NT2/D1 (cell line): ENCODE data around the gene RASGRP1.

ENCODE experiments used
- DNase-seq: peaks from one replicate; pipeline ENCODE4 v3.0.0-alpha.2; 2011; ENCODE audit warnings: low read depth, low spot score
- H3K27me3 ChIP-seq: 2 replicates; pipeline ENCODE4 v1.6.0; 2011; ENCODE audit warnings: mild to moderate bottlenecking; ENCODE audit not compliant: insufficient read length, insufficient read depth
- H3K36me3 ChIP-seq: 2 replicates; pipeline ENCODE4 v1.6.1; 2011; ENCODE audit warnings: mild to moderate bottlenecking, low read length, mixed read lengths; ENCODE audit not compliant: insufficient read depth, insufficient read length
- H3K4me1 ChIP-seq: 2 replicates; pipeline ENCODE4 v1.5.1; 2011; ENCODE audit not compliant: insufficient read depth, insufficient read length
- H3K4me3 ChIP-seq: 2 replicates; pipeline ENCODE4 v1.5.1; 2011; ENCODE audit warnings: low read depth; ENCODE audit not compliant: insufficient read length
- H3K9ac ChIP-seq: 2 replicates; pipeline ENCODE4 v1.6.0; 2011; ENCODE audit warnings: low read depth; ENCODE audit not compliant: insufficient read length
- H3K9me3 ChIP-seq: 2 replicates; pipeline ENCODE4 v1.5.1; 2011; ENCODE audit warnings: mild to moderate bottlenecking, low read length; ENCODE audit not compliant: insufficient read depth
- SUZ12 ChIP-seq: IDR thresholded peaks from 2 replicates; pipeline ENCODE4 v1.6.1; 2011; ENCODE audit not compliant: insufficient read length, insufficient read depth; ENCODE audit errors: extremely low read depth
- YY1 ChIP-seq: IDR thresholded peaks from 2 replicates; pipeline ENCODE4 v1.6.1; 2011; ENCODE audit not compliant: insufficient read length, insufficient read depth
- ZNF274 ChIP-seq: IDR thresholded peaks from 2 replicates; pipeline ENCODE4 v1.6.1; 2011; ENCODE audit warnings: mild to moderate bottlenecking, low read depth, low read length

RASGRP1 gene

GRCh38 chr15:38557921-38558320, 6.7 kb downstream of the RASGRP1 start:
- Histone ChIP-seq H3K27me3 (peaks cover under 1% of the 10 kb centered on the region), H3K4me1 (no peaks in the 10 kb centered on the region), H3K4me3 (no peak overlapping the region), H3K9me3 (no peaks in the 10 kb centered on the region), H3K36me3 (no peaks in the 10 kb centered on the region), H3K9ac (no peak overlapping the region)
- DNase-seq, result no peak
- TF ChIP-seq ZNF274 (no peak), YY1 (no peak), SUZ12 (no peak)

DNA sequence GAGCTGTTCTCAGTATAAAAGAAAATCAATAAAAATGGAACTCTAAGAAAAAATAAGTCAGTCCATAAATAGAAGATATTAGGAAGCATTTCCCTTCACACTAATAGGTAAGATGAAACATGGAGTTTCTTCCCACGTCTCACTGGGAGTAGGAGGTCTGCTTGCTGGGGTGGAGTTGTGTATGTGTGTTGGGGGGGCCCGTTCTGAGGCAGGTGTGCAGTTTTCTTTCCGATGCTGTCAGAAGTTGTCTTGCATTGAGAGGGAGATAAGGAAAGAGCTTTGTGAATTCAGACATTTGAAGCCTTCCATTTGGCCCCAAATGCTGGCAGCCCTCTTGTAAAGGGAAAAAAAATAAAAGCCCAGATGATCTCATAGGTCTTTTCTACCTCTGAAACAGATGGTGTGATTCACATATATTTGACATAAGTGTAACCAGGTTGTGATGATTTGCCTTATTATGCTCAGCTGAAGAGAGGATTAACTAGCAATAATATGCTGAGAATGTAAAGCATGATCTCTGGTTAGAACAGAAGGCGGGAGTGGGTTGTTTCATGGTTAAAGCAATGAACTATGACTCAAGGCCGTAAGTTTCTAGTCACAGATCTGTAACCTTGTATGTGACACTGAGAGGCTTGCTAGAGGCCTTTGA, 8.8 kb downstream of the RASGRP1 start:
- H3K4me1 ChIP-seq, result no peaks in the 10 kb centered on the region
- no peaks in the 10 kb centered on the region for H3K27me3 ChIP-seq
- H3K4me3 ChIP-seq, result no peak overlapping the region
- no peaks in the 10 kb centered on the region for H3K36me3 ChIP-seq
- DNase-seq, result no peak
- TF ChIP-seq SUZ12, result no peak
- no peak for TF ChIP-seq YY1
- no peak for TF ChIP-seq ZNF274
- H3K9ac ChIP-seq, result no peak overlapping the region
- no peaks in the 10 kb centered on the region for H3K9me3 ChIP-seq

GRCh38 chr15:38554354-38554753, 10.3 kb downstream of the RASGRP1 start:
- Histone ChIP-seq H3K9ac (no peak overlapping the region), H3K27me3 (no peaks in the 10 kb centered on the region), H3K9me3 (no peaks in the 10 kb centered on the region), H3K4me1 (no peaks in the 10 kb centered on the region), H3K4me3 (no peak overlapping the region), H3K36me3 (no peaks in the 10 kb centered on the region)
- DNase-seq, result no peak
- TF ChIP-seq YY1, result no peak
- TF ChIP-seq ZNF274, result no peak
- TF ChIP-seq SUZ12, result no peak

DNA sequence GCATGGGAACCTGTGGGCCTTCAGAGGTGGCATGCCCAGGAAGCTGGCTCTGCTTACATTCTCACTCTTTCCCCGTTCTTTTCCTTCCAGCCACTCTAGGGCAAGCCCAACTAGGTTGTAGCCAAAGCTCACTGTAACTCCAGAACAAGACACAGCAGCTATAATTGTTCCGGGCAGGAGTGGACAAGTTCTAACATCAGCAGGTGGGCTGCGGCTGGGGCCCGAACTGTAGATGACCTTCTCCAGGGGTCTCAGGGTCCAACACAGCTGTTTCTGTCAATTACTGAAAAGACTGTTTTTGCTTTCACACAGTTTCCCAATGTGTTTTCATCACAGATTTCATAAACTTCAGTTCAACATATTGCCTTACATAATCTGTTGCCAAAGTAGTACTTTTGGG, 11.5 kb downstream of the RASGRP1 start:
- DNase-seq, result no peak
- no peaks in the 10 kb centered on the region for H3K4me1 ChIP-seq
- H3K27me3 ChIP-seq, result no peaks in the 10 kb centered on the region
- no peaks in the 10 kb centered on the region for H3K36me3 ChIP-seq
- no peak for TF ChIP-seq YY1
- no peak for TF ChIP-seq ZNF274
- no peak for TF ChIP-seq SUZ12
- no peak overlapping the region for H3K9ac ChIP-seq
- H3K9me3 ChIP-seq, result no peaks in the 10 kb centered on the region
- H3K4me3 ChIP-seq, result no peak overlapping the region

DNA sequence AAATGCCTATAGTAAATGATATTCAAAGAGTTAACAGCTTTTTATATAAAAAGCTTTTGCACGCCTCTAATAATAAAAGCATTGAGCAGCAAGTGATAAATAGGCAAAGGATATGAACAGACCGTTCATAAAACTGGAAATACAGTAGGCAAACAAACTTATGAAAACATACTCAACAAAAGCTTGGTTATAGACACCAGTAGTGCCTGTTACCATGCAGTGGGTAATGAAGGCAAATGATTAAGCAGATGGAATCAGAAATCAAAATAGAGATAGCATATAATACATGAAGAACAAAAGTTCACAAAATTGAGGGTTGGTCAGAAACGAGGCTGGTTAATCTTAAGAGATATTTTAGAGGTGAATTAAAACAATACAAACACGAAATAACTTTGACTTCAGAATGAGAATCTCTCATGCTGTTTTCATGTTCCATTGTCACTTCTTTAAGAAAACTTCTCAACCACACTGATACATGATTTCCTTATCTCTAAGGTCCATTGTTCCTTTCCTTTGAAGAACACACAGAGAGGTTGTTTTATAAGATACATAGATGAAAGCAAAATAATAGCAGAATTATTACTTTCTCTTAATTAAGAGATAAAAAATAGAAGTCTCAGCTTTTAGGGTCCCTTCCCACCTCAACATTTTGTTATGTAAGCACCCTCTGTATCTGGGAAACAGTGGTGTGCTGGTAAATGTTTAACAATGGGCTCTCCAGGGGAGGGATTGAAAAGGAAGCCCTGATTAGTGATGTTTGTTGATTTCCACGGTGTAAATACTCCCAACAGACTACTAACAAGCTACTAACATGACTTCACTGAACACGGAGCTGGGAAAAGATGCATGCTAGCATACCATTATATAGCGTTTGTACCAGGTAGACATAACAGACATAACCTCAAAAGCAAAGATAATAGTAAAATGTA, 12.6 kb downstream of the RASGRP1 start:
- no peaks in the 10 kb centered on the region for H3K27me3 ChIP-seq
- no peak for DNase-seq
- no peaks in the 10 kb centered on the region for H3K36me3 ChIP-seq
- H3K4me3 ChIP-seq, result no peak overlapping the region
- TF ChIP-seq SUZ12, result no peak
- no peak for TF ChIP-seq ZNF274
- no peak for TF ChIP-seq YY1
- H3K9me3 ChIP-seq, result no peaks in the 10 kb centered on the region
- H3K4me1 ChIP-seq, result no peaks in the 10 kb centered on the region
- H3K9ac ChIP-seq, result no peak overlapping the region

- H3K4me3 ChIP-seq, result no peak overlapping the region
- no peaks in the 10 kb centered on the region for H3K27me3 ChIP-seq
- TF ChIP-seq SUZ12 (no peak), YY1 (no peak), ZNF274 (no peak)
- H3K36me3 ChIP-seq, result no peaks in the 10 kb centered on the region
- H3K9ac ChIP-seq, result no peak overlapping the region
- H3K4me1 ChIP-seq, result no peaks in the 10 kb centered on the region
- no peaks in the 10 kb centered on the region for H3K9me3 ChIP-seq
- no peak for DNase-seq
Observed at GRCh38 chr15:38549222-38549621, 15.4 kb downstream of the RASGRP1 start.

DNA sequence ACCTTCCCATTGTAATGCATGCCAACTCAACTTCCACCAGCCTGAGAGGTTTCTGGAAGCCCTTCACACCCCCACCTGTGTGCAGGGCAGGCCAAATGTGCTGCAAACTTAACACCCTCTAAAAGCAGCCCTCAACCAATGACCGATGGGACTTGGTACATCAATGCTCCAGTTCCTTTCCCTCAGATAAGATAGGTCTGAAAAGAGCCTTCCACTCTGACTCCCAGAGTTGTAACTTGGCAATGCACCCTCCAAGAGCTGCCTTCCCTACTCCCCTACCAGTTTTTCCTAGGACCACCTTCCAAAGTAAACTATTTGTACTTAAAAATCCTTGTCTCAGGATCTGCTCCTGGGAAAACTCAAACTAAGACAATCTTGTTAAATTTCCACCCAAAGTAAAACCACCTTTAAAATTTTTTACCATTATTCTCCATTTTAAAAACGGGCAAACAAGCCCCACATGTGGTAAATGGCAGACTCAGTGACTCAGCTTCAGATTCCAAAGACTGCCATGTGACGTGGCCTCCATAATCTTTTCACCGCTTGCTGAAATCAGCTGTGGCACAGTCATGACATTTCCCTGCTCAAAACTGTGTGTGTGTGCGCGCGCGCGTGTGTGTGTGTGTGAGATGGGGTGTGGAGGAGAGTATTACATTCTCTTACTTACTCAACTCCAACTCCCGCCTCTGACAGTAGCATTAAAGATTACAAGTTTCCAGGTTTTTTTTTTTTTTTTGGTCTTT, 17.2 kb downstream of the RASGRP1 start:
- TF ChIP-seq SUZ12 (no peak), ZNF274 (no peak), YY1 (no peak)

More for the DNA sequence above, 17.2 kb downstream of the RASGRP1 start:
- Histone ChIP-seq H3K4me1 (no peaks in the 10 kb centered on the region), H3K4me3 (no peak overlapping the region), H3K27me3 (no peaks in the 10 kb centered on the region), H3K9ac (no peak overlapping the region), H3K9me3 (no peaks in the 10 kb centered on the region), H3K36me3 (no peaks in the 10 kb centered on the region)
- DNase-seq, result no peak
